Breast epithelium (tissue), 3 donors: Measurements from ENCODE around the gene FOXO3B.
"Not testable (repeated sequence)": the region's sequence is repeated elsewhere in the genome, so short reads cannot be mapped to it uniquely, and the experiment has no call there.

ENCODE experiments used
- POLR2AphosphoS5 ChIP-seq, 3 donors: sonication (generic); formaldehyde crosslinking; IDR thresholded peaks; one replicate each; pipeline ENCODE4 v1.6.1; 2017; ENCODE audit warnings: antibody characterized with exemption in 3 of 3
- TF ChIP-seq, protein P1 (sequence below), 3 donors: fragments of 450-650 bp; IDR thresholded peaks; one replicate each; pipeline ENCODE4 v1.5.1; 2016 to 2017; ENCODE audit warnings: antibody characterized with exemption in 3 of 3, mild to moderate bottlenecking in 3 of 3, moderate library complexity in 3 of 3

DNA sequence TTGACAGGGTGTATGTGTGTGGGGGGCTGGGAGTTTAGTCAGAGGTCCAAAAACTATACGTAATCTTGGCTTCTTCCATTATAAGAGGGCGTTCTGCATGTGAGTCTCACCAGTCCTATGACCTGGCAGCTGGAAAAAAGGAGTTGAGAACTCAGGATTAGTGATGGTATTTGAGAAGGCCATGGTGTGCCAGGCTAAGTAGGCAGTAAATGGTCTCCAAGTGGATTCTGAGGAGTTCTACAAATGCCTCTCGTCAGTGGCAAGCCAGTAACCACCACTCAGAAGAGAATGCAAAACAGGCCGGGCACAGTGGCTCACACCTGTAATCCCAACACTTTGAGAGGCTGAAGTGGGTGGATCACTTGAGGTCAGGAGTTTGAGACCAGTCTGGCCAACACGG lies 40.5 kb upstream of the FOXO3B start:
- TF ChIP-seq POLR2AphosphoS5 (IDR thresholded peaks at IDR 0.05) = not testable (repeated sequence)
- TF ChIP-seq, protein P1, sequence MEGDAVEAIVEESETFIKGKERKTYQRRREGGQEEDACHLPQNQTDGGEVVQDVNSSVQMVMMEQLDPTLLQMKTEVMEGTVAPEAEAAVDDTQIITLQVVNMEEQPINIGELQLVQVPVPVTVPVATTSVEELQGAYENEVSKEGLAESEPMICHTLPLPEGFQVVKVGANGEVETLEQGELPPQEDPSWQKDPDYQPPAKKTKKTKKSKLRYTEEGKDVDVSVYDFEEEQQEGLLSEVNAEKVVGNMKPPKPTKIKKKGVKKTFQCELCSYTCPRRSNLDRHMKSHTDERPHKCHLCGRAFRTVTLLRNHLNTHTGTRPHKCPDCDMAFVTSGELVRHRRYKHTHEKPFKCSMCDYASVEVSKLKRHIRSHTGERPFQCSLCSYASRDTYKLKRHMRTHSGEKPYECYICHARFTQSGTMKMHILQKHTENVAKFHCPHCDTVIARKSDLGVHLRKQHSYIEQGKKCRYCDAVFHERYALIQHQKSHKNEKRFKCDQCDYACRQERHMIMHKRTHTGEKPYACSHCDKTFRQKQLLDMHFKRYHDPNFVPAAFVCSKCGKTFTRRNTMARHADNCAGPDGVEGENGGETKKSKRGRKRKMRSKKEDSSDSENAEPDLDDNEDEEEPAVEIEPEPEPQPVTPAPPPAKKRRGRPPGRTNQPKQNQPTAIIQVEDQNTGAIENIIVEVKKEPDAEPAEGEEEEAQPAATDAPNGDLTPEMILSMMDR (IDR thresholded peaks at IDR 0.05) = not testable (repeated sequence)
